ENCODE results near the gene CDC42EP1.
"Not testable (repeated sequence)": the region's sequence is repeated elsewhere in the genome, so short reads cannot be mapped to it uniquely, and the experiment has no call there.

The CDC42EP1 gene

GRCh38 chr22:37535159-37535558 is 25.1 kb upstream of the CDC42EP1 start:
- in situ Hi-C loops (cut with HindIII; ENCODE audit: low sequenced_read_pairs): no loop called here
- TF ChIP-seq CTCF (IDR thresholded peaks at IDR 0.05; ENCODE audit: low read depth, low read length, missing control alignments): no peak
- H3K4me3 ChIP-seq (ENCODE audit: low read depth, low read length): no peak overlapping the region
- no peak for DNase-seq (ENCODE audit: low read depth)

- peak; percentile 87 for DNase-seq (ENCODE audit: low read depth)
- in situ Hi-C loops (cut with HindIII; ENCODE audit: low sequenced_read_pairs): no loop called here
- no peak overlapping the region for H3K4me3 ChIP-seq (ENCODE audit: low read depth, low read length)
- peak; percentile 88 for TF ChIP-seq CTCF (IDR thresholded peaks at IDR 0.05; ENCODE audit: low read depth, low read length, missing control alignments)
These were observed 21.5 kb upstream of the CDC42EP1 start for GRCh38 chr22:37538590-37539357.

GRCh38 chr22:37539790-37540189 is 20.5 kb upstream of the CDC42EP1 start:
- in situ Hi-C loops (cut with HindIII; ENCODE audit: low sequenced_read_pairs); H3K4me3 ChIP-seq (ENCODE audit: low read depth, low read length); DNase-seq (ENCODE audit: low read depth): not testable (repeated sequence)

- H3K4me3 ChIP-seq (ENCODE audit: low read depth, low read length); DNase-seq (ENCODE audit: low read depth); in situ Hi-C loops (cut with HindIII; ENCODE audit: low sequenced_read_pairs): not testable (repeated sequence)
These were observed 17.9 kb upstream of the CDC42EP1 start for GRCh38 chr22:37542416-37542815.

- no peak for TF ChIP-seq CTCF (IDR thresholded peaks at IDR 0.05; ENCODE audit: low read depth, low read length, missing control alignments)
- DNase-seq (ENCODE audit: low read depth): no peak
- in situ Hi-C loops (cut with HindIII; ENCODE audit: low sequenced_read_pairs): no loop called here
- no peak overlapping the region for H3K4me3 ChIP-seq (ENCODE audit: low read depth, low read length)
These were observed 17.3 kb upstream of the CDC42EP1 start for GRCh38 chr22:37542959-37543358.

GRCh38 chr22:37544955-37545702 is 15.2 kb upstream of the CDC42EP1 start:
- in situ Hi-C loops (cut with HindIII; ENCODE audit: low sequenced_read_pairs): no loop called here
- H3K4me3 ChIP-seq (ENCODE audit: low read depth, low read length): peak overlapping the region; percentile 4
- no peak for DNase-seq (ENCODE audit: low read depth)
- peak; percentile 88 for TF ChIP-seq CTCF (IDR thresholded peaks at IDR 0.05; ENCODE audit: low read depth, low read length, missing control alignments)

- no peak for TF ChIP-seq CTCF (IDR thresholded peaks at IDR 0.05; ENCODE audit: low read depth, low read length, missing control alignments)
- peak overlapping the region; percentile 4 for H3K4me3 ChIP-seq (ENCODE audit: low read depth, low read length)
- in situ Hi-C loops (cut with HindIII; ENCODE audit: low sequenced_read_pairs): no loop called here
- DNase-seq (ENCODE audit: low read depth): peak; percentile 90
These were observed 14.4 kb upstream of the CDC42EP1 start for GRCh38 chr22:37545703-37546436.

Data from astrocyte of the cerebellum (primary cell).